Neural cell (in vitro differentiated cells): ENCODE data around the gene SLC35C1.

Experiments
- EZH2 ChIP-seq: fragments of 200-600, 300-800 bp; shearing (Covaris generic), sonication (generic); IDR thresholded peaks from 2 replicates; pipeline ENCODE4 v1.6.1; 2014; ENCODE audit warnings: antibody characterized with exemption, low read length, borderline replicate concordance, mild to moderate bottlenecking; ENCODE audit not compliant: insufficient read depth, poor library complexity, severe bottlenecking
- POLR2AphosphoS5 ChIP-seq: IDR thresholded peaks from 2 replicates; pipeline ENCODE4 v1.6.1; 2012
- TF ChIP-seq, protein P1 (sequence below): fragments of 450-650 bp; IDR thresholded peaks from 2 replicates; pipeline ENCODE4 v1.5.1; 2014; ENCODE audit warnings: antibody characterized with exemption, mild to moderate bottlenecking, moderate library complexity; ENCODE audit not compliant: poor library complexity, severe bottlenecking

DNA sequence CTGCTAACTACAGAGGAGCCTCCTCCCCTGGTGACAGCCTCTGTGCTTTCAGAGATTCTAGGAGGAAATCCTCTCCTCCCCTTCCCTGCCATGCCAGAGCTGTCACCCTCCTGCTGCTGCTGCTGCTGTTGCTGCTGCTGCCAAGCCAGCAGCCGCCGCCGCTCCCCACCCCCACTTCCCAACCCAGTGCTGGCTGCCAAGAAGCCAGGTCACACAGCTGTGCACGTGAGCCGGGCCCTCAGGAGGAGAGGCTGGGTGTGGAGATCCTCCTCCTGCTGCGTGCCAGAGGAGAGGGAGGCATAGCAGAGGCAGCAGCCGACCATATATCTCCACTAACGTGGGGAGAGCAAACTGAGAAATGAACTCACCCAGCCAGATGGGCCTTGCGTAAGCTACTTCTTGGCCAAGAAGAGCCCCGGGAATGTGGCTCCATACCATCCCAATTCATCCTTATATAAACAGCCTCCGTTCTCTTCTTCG lies 54.8 kb downstream of the SLC35C1 start:
- TF ChIP-seq, protein P1, sequence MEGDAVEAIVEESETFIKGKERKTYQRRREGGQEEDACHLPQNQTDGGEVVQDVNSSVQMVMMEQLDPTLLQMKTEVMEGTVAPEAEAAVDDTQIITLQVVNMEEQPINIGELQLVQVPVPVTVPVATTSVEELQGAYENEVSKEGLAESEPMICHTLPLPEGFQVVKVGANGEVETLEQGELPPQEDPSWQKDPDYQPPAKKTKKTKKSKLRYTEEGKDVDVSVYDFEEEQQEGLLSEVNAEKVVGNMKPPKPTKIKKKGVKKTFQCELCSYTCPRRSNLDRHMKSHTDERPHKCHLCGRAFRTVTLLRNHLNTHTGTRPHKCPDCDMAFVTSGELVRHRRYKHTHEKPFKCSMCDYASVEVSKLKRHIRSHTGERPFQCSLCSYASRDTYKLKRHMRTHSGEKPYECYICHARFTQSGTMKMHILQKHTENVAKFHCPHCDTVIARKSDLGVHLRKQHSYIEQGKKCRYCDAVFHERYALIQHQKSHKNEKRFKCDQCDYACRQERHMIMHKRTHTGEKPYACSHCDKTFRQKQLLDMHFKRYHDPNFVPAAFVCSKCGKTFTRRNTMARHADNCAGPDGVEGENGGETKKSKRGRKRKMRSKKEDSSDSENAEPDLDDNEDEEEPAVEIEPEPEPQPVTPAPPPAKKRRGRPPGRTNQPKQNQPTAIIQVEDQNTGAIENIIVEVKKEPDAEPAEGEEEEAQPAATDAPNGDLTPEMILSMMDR, result no peak
- TF ChIP-seq EZH2, result no peak
- TF ChIP-seq POLR2AphosphoS5, result no peak
